K562 treated with DMSO at 1 percent for 24 hours (cell line): ENCODE measurements around the gene IRF8. TPM values are rescaled to one million over a fixed set of nuclear protein-coding genes. Genes with fewer than 3 reads are reported as not detected.

ENCODE experiments used
- total RNA-seq: library from RNA; unstranded; fragments of 300-600 nt; gene quantifications from 2 replicates; pipeline ENCODE4 v1.2.3, GENCODE V29; 2022; ENCODE audit warnings: low read depth; ENCODE audit not compliant: insufficient read depth

IRF8 gene, protein sequence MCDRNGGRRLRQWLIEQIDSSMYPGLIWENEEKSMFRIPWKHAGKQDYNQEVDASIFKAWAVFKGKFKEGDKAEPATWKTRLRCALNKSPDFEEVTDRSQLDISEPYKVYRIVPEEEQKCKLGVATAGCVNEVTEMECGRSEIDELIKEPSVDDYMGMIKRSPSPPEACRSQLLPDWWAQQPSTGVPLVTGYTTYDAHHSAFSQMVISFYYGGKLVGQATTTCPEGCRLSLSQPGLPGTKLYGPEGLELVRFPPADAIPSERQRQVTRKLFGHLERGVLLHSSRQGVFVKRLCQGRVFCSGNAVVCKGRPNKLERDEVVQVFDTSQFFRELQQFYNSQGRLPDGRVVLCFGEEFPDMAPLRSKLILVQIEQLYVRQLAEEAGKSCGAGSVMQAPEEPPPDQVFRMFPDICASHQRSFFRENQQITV
- 0.53 TPM in 1 of 2 replicates, not detected in the other for total RNA-seq

DNA sequence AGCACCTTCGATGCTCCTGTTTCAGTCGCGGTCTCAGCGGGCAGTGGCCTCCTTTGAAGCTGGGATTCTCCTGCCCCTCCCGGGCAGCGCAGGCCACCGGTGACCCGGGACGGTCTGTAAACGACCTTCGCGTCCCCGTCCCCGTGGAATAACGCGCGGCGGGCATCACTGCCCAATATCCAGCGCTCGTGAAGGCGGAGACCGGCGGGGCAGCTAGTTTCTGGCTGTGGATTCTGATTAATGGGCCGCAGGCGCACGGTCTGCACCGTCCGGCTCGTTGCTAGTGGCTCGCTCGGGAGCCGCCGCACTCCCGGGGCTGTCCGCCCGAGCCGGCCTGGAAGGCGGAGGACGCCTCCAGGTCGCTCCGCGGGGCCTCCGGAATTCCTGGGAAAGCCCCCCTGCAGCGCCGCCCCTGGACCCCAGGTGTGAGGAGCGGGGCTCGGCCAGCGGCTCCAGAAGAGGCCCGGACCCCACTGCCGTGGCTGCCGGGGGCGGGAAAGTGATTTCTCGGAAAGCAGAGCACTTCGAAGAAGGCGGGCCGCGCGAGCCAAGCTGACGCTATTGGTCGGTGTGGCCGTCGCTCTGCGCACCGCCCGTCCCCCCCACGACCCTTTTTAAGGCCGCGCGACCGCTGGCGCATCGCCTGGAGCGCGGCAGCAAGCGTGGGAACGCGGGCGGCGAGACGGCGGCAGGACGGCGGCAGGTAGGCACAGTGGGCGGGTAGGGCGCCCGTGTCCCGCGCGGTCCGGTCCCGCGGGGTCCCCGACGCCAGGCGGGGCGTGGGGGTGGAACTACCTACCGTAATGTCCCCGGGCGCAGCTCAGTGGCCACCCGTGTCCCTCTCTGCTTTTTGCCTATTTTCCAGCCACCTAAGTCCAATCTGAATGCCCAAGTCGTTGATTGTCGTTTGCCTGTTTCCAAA is at the start of gene IRF8:
Gene IRF8, plus strand, starts transcription at position 642 of the 922 bp plus-strand sequence. CDS start 3,854 bp downstream, outside the sequence.

Other genes with a start within 250 kb of the IRF8 start
- gene GINS2, start 210.2 kb upstream of the IRF8 start, total RNA-seq: 15.7 and 16.8 TPM in 2 replicates
- not detected in 2 replicates for gene C16orf74, start 148.1 kb upstream of the IRF8 start, total RNA-seq
- 37.8 and 38.6 TPM in 2 replicates for gene EMC8, start 99.6 kb upstream of the IRF8 start, total RNA-seq
- 1,562 and 1,610 TPM in 2 replicates for gene COX4I1, start 99.5 kb upstream of the IRF8 start, total RNA-seq